Measurements from ENCODE around the gene WDR86. TPM values are rescaled to one million over a fixed set of nuclear protein-coding genes. Genes with fewer than 3 reads are reported as not detected.

WDR86 gene
- total and polyA plus RNA-seq, 2 experiments from 2014 or later, result not detected

- peak; percentile 30 for DNase-seq
- Histone ChIP-seq H3K79me2 (ENCODE audit: insufficient read depth) (no peaks in the 10 kb centered on the region), H3K9ac (no peak overlapping the region), H3K27ac (no peak overlapping the region), H3F3A (ENCODE audit: insufficient read depth) (peaks cover 12% of the 10 kb centered on the region; the same call in 1 of the 2 replicates), H4K20me1 (ENCODE audit: insufficient read depth) (no peaks in the 10 kb centered on the region), H3K36me3 (ENCODE audit: low read depth) (no peaks in the 10 kb centered on the region), H2AFZ (no peak overlapping the region), H3K9me2 (ENCODE audit: insufficient read depth) (no peaks in the 10 kb centered on the region), H3K9me3 (ENCODE audit: low read depth) (no peaks in the 10 kb centered on the region), H3K4me3 (no peak overlapping the region), H3K4me2 (ENCODE audit: unreplicated experiment) (no peak overlapping the region), H3K4me1 (ENCODE audit: insufficient read depth) (peaks cover 24% of the 10 kb centered on the region), H3K27me3 (replicated peaks; ENCODE audit: insufficient read depth) (no peaks in the 10 kb centered on the region)
- WGBS, 2 experiments (ENCODE audit: low coverage in 1 of 2, low lambda C conversion rate in 2 of 2, missing lambda C conversion rate in 2 of 2), result 48 to 53% methylated on average over 10 of the region's 10 CpGs
- no peak for TF ChIP-seq EZH2phosphoT487 (IDR thresholded peaks at IDR 0.05; ENCODE audit: insufficient read depth, low read depth)
- no peak for TF ChIP-seq EZH2 (IDR thresholded peaks at IDR 0.05; ENCODE audit: insufficient read depth, poor library complexity, severe bottlenecking)
- in situ Hi-C loops (cut with MboI), result no loop called here
Measured at GRCh38 chr7:151429560-151430331, 19.9 kb upstream of the WDR86 start.

- Histone ChIP-seq H3K27me3 (replicated peaks; ENCODE audit: insufficient read depth) (no peaks in the 10 kb centered on the region), H4K20me1 (ENCODE audit: insufficient read depth) (no peaks in the 10 kb centered on the region), H3K36me3 (ENCODE audit: low read depth) (no peaks in the 10 kb centered on the region), H3K4me1 (ENCODE audit: insufficient read depth) (peaks cover 24% of the 10 kb centered on the region), H3K9ac (no peak overlapping the region), H3K27ac (no peak overlapping the region), H3K9me3 (ENCODE audit: low read depth) (no peaks in the 10 kb centered on the region), H3K4me3 (no peak overlapping the region), H3K79me2 (ENCODE audit: insufficient read depth) (no peaks in the 10 kb centered on the region), H3K4me2 (ENCODE audit: unreplicated experiment) (no peak overlapping the region), H3F3A (ENCODE audit: insufficient read depth) (peaks cover 12% of the 10 kb centered on the region; the same call in 1 of the 2 replicates), H3K9me2 (ENCODE audit: insufficient read depth) (no peaks in the 10 kb centered on the region), H2AFZ (no peak overlapping the region)
- no peak for TF ChIP-seq EZH2 (IDR thresholded peaks at IDR 0.05; ENCODE audit: insufficient read depth, poor library complexity, severe bottlenecking)
- 82 to 89% methylated on average over 5 of the region's 5 CpGs for WGBS, 2 experiments (ENCODE audit: low coverage in 1 of 2, low lambda C conversion rate in 2 of 2, missing lambda C conversion rate in 2 of 2)
- in situ Hi-C loops (cut with MboI), result no loop called here
- no peak for DNase-seq
Measured at GRCh38 chr7:151429237-151429559, 19.4 kb upstream of the WDR86 start.

- Histone ChIP-seq H3K36me3 (ENCODE audit: low read depth) (no peaks in the 10 kb centered on the region), H2AFZ (no peak overlapping the region), H3K4me2 (ENCODE audit: unreplicated experiment) (no peak overlapping the region), H3K27me3 (replicated peaks; ENCODE audit: insufficient read depth) (no peaks in the 10 kb centered on the region), H3K9me3 (ENCODE audit: low read depth) (no peaks in the 10 kb centered on the region), H3K27ac (no peak overlapping the region), H3F3A (ENCODE audit: insufficient read depth) (peaks cover 12% of the 10 kb centered on the region; the same call in 1 of the 2 replicates), H3K4me1 (ENCODE audit: insufficient read depth) (peaks cover 24% of the 10 kb centered on the region), H3K9ac (peak overlapping the region; percentile 40; the same call in 1 of the 2 replicates), H3K79me2 (ENCODE audit: insufficient read depth) (no peaks in the 10 kb centered on the region), H3K4me3 (no peak overlapping the region), H4K20me1 (ENCODE audit: insufficient read depth) (no peaks in the 10 kb centered on the region), H3K9me2 (ENCODE audit: insufficient read depth) (no peaks in the 10 kb centered on the region)
- 58 to 65% methylated on average over 13 of the region's 13 CpGs for WGBS, 2 experiments (ENCODE audit: low coverage in 1 of 2, low lambda C conversion rate in 2 of 2, missing lambda C conversion rate in 2 of 2)
- in situ Hi-C loops (cut with MboI), result no loop called here
- TF ChIP-seq EZH2 (IDR thresholded peaks at IDR 0.05; ENCODE audit: insufficient read depth, poor library complexity, severe bottlenecking), result no peak
- TF ChIP-seq EZH2phosphoT487 (IDR thresholded peaks at IDR 0.05; ENCODE audit: insufficient read depth, low read depth), result no peak
- DNase-seq, result peak; percentile 66
Measured at GRCh38 chr7:151428378-151429236, 18.8 kb upstream of the WDR86 start.

- Histone ChIP-seq H3K4me1 (ENCODE audit: insufficient read depth) (peaks cover 24% of the 10 kb centered on the region), H3K27ac (no peak overlapping the region), H3K9me2 (ENCODE audit: insufficient read depth) (no peaks in the 10 kb centered on the region), H4K20me1 (ENCODE audit: insufficient read depth) (no peaks in the 10 kb centered on the region), H2AFZ (no peak overlapping the region), H3K9me3 (ENCODE audit: low read depth) (no peaks in the 10 kb centered on the region), H3K4me2 (ENCODE audit: unreplicated experiment) (no peak overlapping the region), H3K4me3 (no peak overlapping the region), H3K79me2 (ENCODE audit: insufficient read depth) (no peaks in the 10 kb centered on the region), H3K36me3 (ENCODE audit: low read depth) (no peaks in the 10 kb centered on the region), H3F3A (ENCODE audit: insufficient read depth) (peaks cover 12% of the 10 kb centered on the region; the same call in 1 of the 2 replicates), H3K9ac (no peak overlapping the region), H3K27me3 (replicated peaks; ENCODE audit: insufficient read depth) (no peaks in the 10 kb centered on the region)
- no peak for DNase-seq
- TF ChIP-seq EZH2 (IDR thresholded peaks at IDR 0.05; ENCODE audit: insufficient read depth, poor library complexity, severe bottlenecking) (no peak), EZH2phosphoT487 (IDR thresholded peaks at IDR 0.05; ENCODE audit: insufficient read depth, low read depth) (no peak)
- in situ Hi-C loops (cut with MboI), result no loop called here
- 64 to 65% methylated on average over 10 of the region's 10 CpGs for WGBS, 2 experiments (ENCODE audit: low coverage in 1 of 2, low lambda C conversion rate in 2 of 2, missing lambda C conversion rate in 2 of 2)
Measured at GRCh38 chr7:151427705-151428377, 18.0 kb upstream of the WDR86 start.
